Right cardiac atrium (tissue), 5 donors: ENCODE results near the gene RPL37A. TPM values are rescaled to one million over a fixed set of nuclear protein-coding genes. Genes with fewer than 3 reads are reported as not detected.

Experiments used
- ATAC-seq, 2 donors: fragments of 200-7000 bp; cut with Tn5 transposase; one replicate each; pipeline versions ENCODE4 v1.8.0 to v1.9.1; 2020; ENCODE audit warnings: moderate library complexity in 2 of 2, mild to moderate bottlenecking in 1 of 2
- DNase-seq, 3 donors: peaks; one replicate each; pipeline ENCODE4 v3.0.0-alpha.2; 2020
- H3K27ac ChIP-seq: one replicate; pipeline ENCODE4 v1.5.1; 2013; ENCODE audit warnings: mild to moderate bottlenecking, low read length, control low read depth, moderate library complexity
- H3K27me3 ChIP-seq: one replicate; pipeline ENCODE4 v1.6.1; 2013; ENCODE audit not compliant: control insufficient read depth, insufficient read depth
- H3K4me1 ChIP-seq: one replicate; pipeline ENCODE4 v1.6.1; 2013; ENCODE audit warnings: low read length; ENCODE audit not compliant: control insufficient read depth, insufficient read depth
- H3K4me3 ChIP-seq: one replicate; pipeline ENCODE4 v1.5.1; 2013; ENCODE audit warnings: low read length, control low read depth
- H3K9me3 ChIP-seq: one replicate; pipeline ENCODE4 v1.6.1; 2013; ENCODE audit warnings: low read length; ENCODE audit not compliant: control insufficient read depth
- WGBS: extraction: QIAGEN DNeasy Blood & Tissue Kit; methylation state at CpG from one replicate; pipeline ENCODE4 v1.1.7; 2013; 5-methylcytosine and 5-hydroxymethylcytosine counted together
- intact Hi-C, 4 donors: fragments of 100-400 bp; cut with DNase I; formaldehyde crosslinking; loops; one replicate each; pipeline versions ENCODE4 v1.11.0 to v1.14.0; 2022 to 2023
- polyA plus RNA-seq: library from polyadenylated mRNA; stranded (reverse); fragments of 200-250 nt; gene quantifications from one replicate; pipeline ENCODE4 v1.2.3, GENCODE V29; 2013
- total RNA-seq, 4 donors: library from RNA; stranded (reverse); fragmentation: NEBNext Ultra II Directional; extraction: Animal tissue kit (Norgen Biotek cat#: 25700); gene quantifications; one replicate each; pipeline ENCODE4 v1.2.1, GENCODE V29; 2021
- donor health status: healthy with polysubstance abuse.
- donor health status: DM: no; HTN: yes; CAD: no.
- donor health status: DM: no; HTN: no; CAD: no.
- donor health status: DM: no; HTN: yes; CAD: no; lungs with severe emphysema.
- donor health status: DM: yes; HTN: yes; CAD: no.

RPL37A gene
- total and polyA plus RNA-seq, 5 donors: 1,836 to 3,516 (median 1,923) TPM

DNA sequence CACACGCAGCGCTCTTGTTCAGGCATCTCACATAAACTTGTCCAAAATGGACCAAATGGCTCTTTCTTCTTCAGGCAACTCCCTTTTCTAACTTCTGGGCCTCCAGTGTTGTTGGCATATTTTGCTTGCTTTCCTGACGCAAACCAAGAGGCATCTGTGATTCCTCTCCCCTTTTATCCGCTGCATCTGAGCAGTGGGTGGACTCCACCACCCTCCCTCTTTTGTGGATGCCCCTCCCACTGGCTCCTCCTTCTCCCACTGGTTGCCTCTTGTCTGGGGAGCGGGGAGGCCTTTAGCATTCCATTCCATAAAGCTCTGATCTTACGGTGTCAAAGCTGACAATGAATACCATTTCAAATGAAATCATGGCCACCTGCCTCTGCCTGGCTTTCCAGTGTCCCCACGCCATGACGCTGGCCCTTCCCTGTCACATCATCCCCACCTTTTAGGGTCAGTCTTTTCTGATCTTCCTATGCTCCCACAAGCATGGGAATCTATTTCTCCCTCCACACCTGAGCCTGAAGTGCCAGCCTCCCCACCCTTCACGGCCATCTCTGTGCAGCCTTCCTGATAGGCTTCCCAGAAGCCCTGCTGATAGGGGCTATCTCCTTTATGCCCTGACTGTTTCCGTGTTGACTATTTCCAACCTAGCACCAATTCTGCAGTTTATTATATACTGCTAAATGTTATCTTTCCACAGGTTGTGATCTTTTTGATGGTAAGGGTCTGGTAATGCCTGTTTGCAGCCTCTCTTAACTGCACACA lies 51.5 kb downstream of the RPL37A start:
- Histone ChIP-seq H3K4me1 (peaks cover 22% of the 10 kb centered on the region), H3K4me3 (no peak overlapping the region), H3K9me3 (no peaks in the 10 kb centered on the region), H3K27me3 (no peaks in the 10 kb centered on the region), H3K27ac (peak overlapping the region; percentile 80)
- WGBS: 78% methylated on average over 10 of the region's 10 CpGs
- DNase-seq (no peak), ATAC-seq (no peak)
- intact Hi-C loops: no loop called here

DNA sequence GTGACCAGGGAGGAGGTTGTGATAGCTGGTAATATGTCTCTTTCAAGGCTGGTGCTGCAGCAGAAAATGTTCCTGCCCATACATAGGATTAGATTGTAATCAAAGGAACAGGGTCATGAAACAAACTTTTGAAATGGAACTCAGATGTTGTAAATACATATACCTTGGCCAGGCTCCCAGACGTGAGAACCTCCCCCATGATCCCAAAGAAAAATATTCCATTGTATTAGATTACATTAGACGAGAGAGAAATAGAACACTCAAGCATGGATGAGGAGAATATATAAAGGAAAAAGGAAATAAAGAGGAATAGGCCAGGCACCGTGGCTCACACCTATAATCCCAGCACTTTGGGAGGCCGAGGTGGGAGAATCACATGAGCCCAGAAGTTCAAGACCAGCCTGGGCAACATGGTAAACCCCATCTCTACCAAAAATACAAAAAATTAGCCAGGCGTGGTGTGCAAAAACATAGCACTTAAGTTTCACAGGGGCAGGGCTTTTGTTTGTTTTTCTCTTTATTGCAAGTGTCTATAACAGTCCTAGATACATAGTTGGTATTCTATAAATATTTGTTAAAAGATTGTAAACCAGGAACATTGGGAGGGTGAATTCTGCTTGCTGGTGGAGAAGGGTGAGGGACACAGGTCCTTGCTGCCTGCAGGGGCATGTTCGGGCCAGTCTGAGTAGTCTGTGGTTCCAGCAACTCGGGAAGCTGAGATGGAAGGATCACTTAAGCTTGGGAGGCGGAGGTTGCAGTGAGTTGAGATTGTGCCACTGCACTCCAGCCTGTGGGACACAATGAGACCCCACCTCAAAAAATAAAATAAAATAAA lies 52.8 kb downstream of the RPL37A start:
- intact Hi-C loops: no loop called here
- H3K4me3 ChIP-seq: no peak overlapping the region
- peaks cover 18% of the 10 kb centered on the region for H3K4me1 ChIP-seq
- DNase-seq: no peak
- no peaks in the 10 kb centered on the region for H3K27me3 ChIP-seq
- 70% methylated on average over 8 of the region's 8 CpGs for WGBS
- no peaks in the 10 kb centered on the region for H3K9me3 ChIP-seq
- H3K27ac ChIP-seq: no peak overlapping the region
- no peak for ATAC-seq

DNA sequence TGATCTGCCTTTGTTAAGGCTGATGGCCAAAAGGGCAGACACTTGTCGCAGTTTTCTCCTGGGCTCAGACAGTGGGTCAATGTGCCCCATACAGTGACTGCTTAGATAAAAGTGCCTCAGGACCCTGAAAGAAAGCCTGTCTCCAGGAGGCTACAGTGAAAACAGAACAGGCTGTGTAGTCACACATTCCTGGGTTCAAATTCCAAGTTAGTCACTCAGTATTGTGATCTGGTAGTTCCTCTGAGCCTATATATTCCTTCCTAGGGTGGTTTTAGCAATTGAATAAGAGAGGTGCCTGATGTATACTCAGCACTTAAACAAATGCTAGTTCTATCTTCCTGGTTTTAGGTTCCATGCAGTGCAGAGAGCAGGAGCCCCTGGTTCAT lies 54.4 kb downstream of the RPL37A start:
- Histone ChIP-seq H3K27me3 (no peaks in the 10 kb centered on the region), H3K9me3 (no peaks in the 10 kb centered on the region), H3K27ac (no peak overlapping the region), H3K4me3 (no peak overlapping the region), H3K4me1 (peaks cover 18% of the 10 kb centered on the region)
- intact Hi-C loops: no loop called here
- 94% methylated on average over 1 of the region's 1 CpG for WGBS
- no peak for DNase-seq
- no peak for ATAC-seq

Other genes with a start within 250 kb of the RPL37A start
- under 1 TPM in 1 of 4 donors, not detected in 3; 0.14 TPM for gene MARCHF4, start 126.4 kb upstream of the RPL37A start, total RNA-seq
- gene MARCHF4, start 126.4 kb upstream of the RPL37A start, polyA plus RNA-seq: not detected
- gene SMARCAL1, start 86.4 kb upstream of the RPL37A start, total RNA-seq: 10 to 100 TPM in 3 of 4 donors, 1 to 10 TPM in 1; 9.3 to 16.1 (median 14.5) TPM
- 10.2 TPM for gene SMARCAL1, start 86.4 kb upstream of the RPL37A start, polyA plus RNA-seq
- gene IGFBP2, start 134.6 kb downstream of the RPL37A start, total RNA-seq: 100 to 1,000 TPM in 2 of 4 donors, 10 to 100 TPM in 2; 62.6 to 168 (median 92.4) TPM
- gene IGFBP2, start 134.6 kb downstream of the RPL37A start, polyA plus RNA-seq: 115 TPM
- 100 to 1,000 TPM; 170 to 409 (median 309) TPM for gene IGFBP5, start 196.7 kb downstream of the RPL37A start, total RNA-seq
- gene IGFBP5, start 196.7 kb downstream of the RPL37A start, polyA plus RNA-seq: 162 TPM